Thymus (tissue), 11 donors: ENCODE measurements around the gene MYLK3. TPM values are rescaled to one million over a fixed set of nuclear protein-coding genes. Genes with fewer than 3 reads are reported as not detected.
"Not testable (repeated sequence)": the region's sequence is repeated elsewhere in the genome, so short reads cannot be mapped to it uniquely, and the experiment has no call there.

Experiments
- DNase-seq, 9 donors: peaks; one replicate each; pipeline ENCODE4 v3.0.0-alpha.2; 2013; ENCODE audit warnings: low spot score in 9 of 9, low read depth in 6 of 9, missing footprints in 1 of 9
- H3K27ac ChIP-seq, 2 donors: one replicate each; pipeline ENCODE4 v1.5.1; 2013; ENCODE audit warnings: control low read depth in 1 of 2, low read depth in 1 of 2, low read length in 1 of 2, mild to moderate bottlenecking in 1 of 2, moderate library complexity in 1 of 2
- H3K27me3 ChIP-seq, 2 donors: one replicate each; pipeline ENCODE4 v1.5.1; 2013; ENCODE audit warnings: low read length in 1 of 2; ENCODE audit not compliant: control insufficient read depth in 2 of 2, insufficient read depth in 1 of 2
- H3K36me3 ChIP-seq, 2 donors: one replicate each; pipeline ENCODE4 v1.5.1; 2013; ENCODE audit warnings: low read length in 1 of 2, mild to moderate bottlenecking in 1 of 2, moderate library complexity in 1 of 2; ENCODE audit not compliant: control insufficient read depth in 2 of 2, insufficient read depth in 2 of 2
- H3K4me1 ChIP-seq, 2 donors: one replicate each; pipeline ENCODE4 v1.5.1; 2013; ENCODE audit warnings: low read length in 2 of 2; ENCODE audit not compliant: control insufficient read depth in 2 of 2, insufficient read depth in 2 of 2
- H3K4me3 ChIP-seq, 2 donors: one replicate each; pipeline ENCODE4 v1.5.1; 2013; ENCODE audit warnings: low read length in 2 of 2, control low read depth in 1 of 2, mild to moderate bottlenecking in 1 of 2
- H3K9me3 ChIP-seq, 2 donors: one replicate each; pipeline ENCODE4 v1.5.1; 2013; ENCODE audit warnings: low read length in 1 of 2, mild to moderate bottlenecking in 1 of 2; ENCODE audit not compliant: control insufficient read depth in 2 of 2, insufficient read depth in 1 of 2
- WGBS: extraction: QIAGEN DNeasy Blood & Tissue Kit; methylation state at CpG from one replicate; pipeline ENCODE4 v1.1.7; 2013; 5-methylcytosine and 5-hydroxymethylcytosine counted together
- polyA plus RNA-seq: library from polyadenylated mRNA; stranded (reverse); fragments of 200-250 nt; gene quantifications from one replicate; pipeline ENCODE4 v1.2.3, GENCODE V29; 2013
- total RNA-seq: library from RNA; stranded (reverse); fragments of 120-200 nt; gene quantifications from one replicate; pipeline ENCODE4 v1.2.4, GENCODE V29; 2013
- donor health status: healthy.

MYLK3 gene
- total and polyA plus RNA-seq, 2 donors, result 0.09 to 0.21 TPM

DNA sequence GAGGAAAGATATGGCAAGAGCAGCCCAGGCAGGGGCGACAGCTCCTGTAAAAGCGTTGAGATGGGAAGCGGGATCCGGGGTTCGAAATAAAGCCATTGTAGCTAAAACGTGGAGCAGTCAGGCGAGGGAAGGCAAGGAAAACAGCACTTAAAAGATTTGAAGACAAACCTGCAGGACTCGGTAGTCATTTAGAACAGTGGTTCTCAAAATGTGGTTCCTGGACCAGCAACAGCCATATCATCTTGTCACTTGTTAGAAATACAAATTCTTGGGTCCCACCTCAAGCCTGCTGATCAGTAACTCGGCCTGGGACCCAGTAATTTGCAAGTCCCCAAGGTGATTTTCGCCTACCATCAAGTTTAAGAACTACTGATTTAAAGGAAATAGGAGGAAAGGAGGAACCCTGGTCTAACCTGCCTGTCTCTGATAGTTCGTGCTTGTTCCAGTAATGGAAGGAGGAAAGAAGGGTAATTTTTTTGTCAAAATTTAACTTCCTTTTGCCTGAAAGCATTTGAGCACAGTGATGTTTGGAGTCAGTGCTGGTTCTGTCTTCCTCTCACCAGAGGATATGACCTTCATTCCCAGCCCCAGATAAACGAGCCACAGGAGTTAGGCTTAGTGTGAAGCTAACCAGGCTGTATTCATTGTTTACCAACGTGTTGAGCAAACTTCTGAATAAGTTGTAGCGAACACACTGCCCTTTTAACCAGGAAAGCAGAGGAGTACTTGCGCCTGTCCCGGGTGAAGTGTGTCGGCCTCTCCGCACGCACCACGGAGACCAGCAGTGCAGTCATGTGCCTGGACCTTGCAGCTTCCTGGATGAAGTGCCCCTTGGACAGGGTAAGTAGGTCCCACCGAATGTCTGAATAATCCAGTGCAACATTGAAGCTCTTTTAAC is 57.6 kb downstream of the MYLK3 start:
- Histone ChIP-seq H3K9me3 (no peaks in the 10 kb centered on the region), H3K4me3 (peak overlapping the region; percentile 88 to 89), H3K4me1 (peaks cover 19 to 23% of the 10 kb centered on the region in 2 donors), H3K27ac (peak overlapping the region; percentile 56 to 99), H3K36me3 (peaks cover 3 to 14% of the 10 kb centered on the region in 2 donors), H3K27me3 (no peaks in the 10 kb centered on the region)
- DNase-seq, result peak in 1 of 9 donors; percentile 19
- 34% methylated on average over 21 of the region's 21 CpGs for WGBS

DNA sequence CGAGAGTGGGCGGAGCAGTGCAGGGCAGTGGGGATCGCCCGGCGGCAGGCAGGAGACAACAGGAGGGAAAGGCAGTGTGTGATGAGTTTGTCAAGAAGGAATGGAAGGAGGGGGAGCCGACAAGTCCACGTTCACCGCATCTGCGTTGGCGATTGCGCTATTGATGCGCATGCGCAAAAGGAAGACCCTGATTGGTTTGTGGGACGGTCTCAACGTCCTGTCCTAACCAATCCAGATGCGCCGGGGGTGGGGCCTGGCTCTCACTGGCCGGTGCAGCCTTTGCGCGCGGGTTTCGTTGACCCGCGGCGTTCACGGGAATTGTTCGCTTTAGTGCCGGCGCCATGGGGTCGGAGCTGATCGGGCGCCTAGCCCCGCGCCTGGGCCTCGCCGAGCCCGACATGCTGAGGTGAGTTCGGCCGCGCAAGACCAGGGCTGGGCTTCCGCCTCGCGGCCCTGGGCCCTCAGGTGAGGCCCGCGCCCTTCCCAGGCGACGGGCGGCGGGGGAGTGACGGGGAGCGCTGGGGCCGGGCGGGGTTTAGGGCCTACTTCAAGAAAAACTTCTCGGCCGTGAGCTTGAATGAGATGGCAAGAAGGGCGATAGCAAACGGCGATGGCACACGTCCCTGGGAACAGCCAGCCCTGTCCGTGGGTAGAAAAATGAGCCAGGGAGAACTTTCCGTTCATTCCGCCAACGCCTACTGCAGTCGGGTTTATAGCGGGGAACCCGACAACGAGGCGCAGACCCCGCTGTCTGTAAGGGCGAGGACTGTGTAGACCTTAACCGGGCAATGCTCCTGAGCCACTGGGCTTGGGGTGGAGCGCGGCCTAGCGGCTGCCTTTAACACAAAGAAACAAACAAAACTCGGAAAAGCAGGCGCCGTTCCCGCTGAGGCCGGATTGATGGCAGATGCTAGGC is 58.5 kb downstream of the MYLK3 start, which contains the start of gene ORC6:
TSS of gene ORC6 (plus strand) at position 295 of the 916 bp plus-strand sequence. CDS start at position 342, 47 bp downstream.
- H3K36me3 ChIP-seq, result peaks cover 3 to 11% of the 10 kb centered on the region in 2 donors
- under 1% methylated on average over 79 of the region's 79 CpGs for WGBS
- peak within 1 kb of the TSS; percentile 88 to 89 for H3K4me3 ChIP-seq
- peak within 1 kb of the TSS; percentile 99 for H3K27ac ChIP-seq
- H3K9me3 ChIP-seq, result no peaks in the 10 kb centered on the region
- H3K4me1 ChIP-seq, result peaks cover 19 to 23% of the 10 kb centered on the region in 2 donors
- no peaks in the 10 kb centered on the region for H3K27me3 ChIP-seq
- peak; percentile 35 to 97 (median 94) for DNase-seq

DNA sequence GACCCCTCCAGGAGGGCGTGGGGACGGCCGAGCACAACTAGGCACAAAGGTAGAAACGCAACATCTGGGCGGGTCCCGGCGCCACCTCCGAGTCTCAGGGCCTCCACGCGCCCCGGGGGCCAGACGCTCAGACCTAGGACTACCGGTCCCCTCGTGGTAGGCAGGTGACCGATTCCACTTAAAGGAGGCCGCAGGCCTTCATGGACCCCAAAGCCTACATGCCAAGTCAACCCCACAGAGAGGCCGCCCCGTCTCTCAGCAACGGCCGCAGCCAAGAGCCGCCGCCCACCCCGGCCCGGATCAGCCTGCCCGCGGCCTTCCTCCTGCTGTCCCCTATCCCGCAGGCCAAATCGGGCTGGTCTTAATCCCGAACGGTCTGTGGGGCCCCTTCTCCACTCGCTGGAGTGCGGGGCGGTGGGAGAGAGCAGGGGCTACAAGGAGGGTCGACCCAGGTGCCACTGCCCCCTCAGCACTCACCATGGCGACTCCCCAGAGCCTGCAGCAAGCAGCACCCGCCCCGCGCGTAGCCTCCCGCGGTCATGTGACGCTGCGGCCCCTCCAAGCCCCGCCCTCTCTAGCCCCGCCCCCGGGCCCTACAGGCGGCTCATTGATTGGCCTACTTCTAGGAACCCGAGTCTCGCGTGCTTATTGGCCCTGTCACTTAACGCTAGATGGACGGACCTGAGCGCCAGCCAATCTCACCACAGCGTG is 59.3 kb downstream of the MYLK3 start, which contains the start of gene VPS35:
TSS of gene VPS35 (minus strand) at position 525 of the 711 bp plus-strand sequence. CDS start at position 480, 45 bp downstream.
- H3K27me3 ChIP-seq, result no peaks in the 10 kb centered on the region
- peaks cover 19 to 23% of the 10 kb centered on the region in 2 donors for H3K4me1 ChIP-seq
- no peaks in the 10 kb centered on the region for H3K9me3 ChIP-seq
- peak within 1 kb of the TSS; percentile 99 for H3K27ac ChIP-seq
- peak in 6 of 9 donors; percentile 30 to 99 (median 98) for DNase-seq
- H3K36me3 ChIP-seq, result peaks cover 3 to 11% of the 10 kb centered on the region in 2 donors
- under 1% methylated on average over 54 of the region's 54 CpGs for WGBS
- H3K4me3 ChIP-seq, result peak within 1 kb of the TSS; percentile 88 to 89

DNA sequence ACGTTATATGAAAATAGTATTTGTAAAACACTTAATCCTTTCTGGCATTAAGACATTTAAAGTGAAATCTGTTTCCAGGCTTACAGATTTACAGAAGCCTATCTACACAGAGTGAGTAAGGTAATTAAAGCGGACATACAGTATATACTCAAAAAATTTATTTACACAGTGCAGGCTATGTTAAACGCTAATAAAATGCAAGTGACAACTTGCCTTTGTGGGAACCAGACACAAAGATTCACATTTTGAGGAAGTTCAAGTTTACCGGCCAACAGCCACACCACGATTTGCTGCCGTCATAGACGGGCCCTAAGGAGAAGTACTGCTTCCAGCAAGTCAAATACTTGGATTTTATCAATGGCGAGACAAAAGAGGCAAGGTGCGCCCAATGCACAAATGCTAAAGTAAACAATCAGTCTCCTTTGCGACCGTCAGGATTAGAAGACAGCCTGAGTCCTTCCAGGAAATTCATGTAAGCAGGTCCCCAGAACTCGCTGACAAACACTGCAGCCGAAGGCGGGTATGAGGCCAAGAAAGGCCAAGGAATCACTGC is 60.0 kb downstream of the MYLK3 start:
- H3K4me3 ChIP-seq, result peak overlapping the region; percentile 88 to 89
- DNase-seq, result peak in 4 of 9 donors; percentile 10 to 24 (median 14)
- H3K9me3 ChIP-seq, result no peaks in the 10 kb centered on the region
- 2% methylated on average over 14 of the region's 14 CpGs for WGBS
- H3K27me3 ChIP-seq, result no peaks in the 10 kb centered on the region
- H3K27ac ChIP-seq, result peak overlapping the region; percentile 89 to 99
- peaks cover 19 to 23% of the 10 kb centered on the region in 2 donors for H3K4me1 ChIP-seq
- peaks cover 0 to 7% of the 10 kb centered on the region in 2 donors for H3K36me3 ChIP-seq

DNA sequence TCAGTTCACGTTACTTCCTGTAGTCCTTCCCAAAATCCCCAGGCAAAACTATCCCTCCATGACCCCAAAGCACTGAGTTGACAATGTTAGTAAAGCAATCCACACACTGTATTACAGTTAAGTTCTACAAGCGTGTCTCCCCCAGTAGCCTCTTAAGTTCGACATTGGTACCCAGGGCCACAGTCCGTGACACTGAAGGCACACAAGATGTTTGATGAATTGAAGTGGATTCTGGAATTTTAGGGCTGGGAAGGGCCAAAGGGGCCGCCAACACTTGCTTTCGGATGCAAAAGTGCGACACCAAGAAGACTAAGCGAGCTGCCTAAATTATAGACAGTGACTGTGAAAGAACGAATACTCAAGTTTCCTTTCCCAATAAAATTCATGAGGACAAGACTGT is 60.7 kb downstream of the MYLK3 start:
- no peak for DNase-seq
- H3K9me3 ChIP-seq, result no peaks in the 10 kb centered on the region
- H3K27ac ChIP-seq, result no peak overlapping the region
- peaks cover 0 to 5% of the 10 kb centered on the region in 2 donors for H3K36me3 ChIP-seq
- peaks cover 19 to 23% of the 10 kb centered on the region in 2 donors for H3K4me1 ChIP-seq
- peak overlapping the region in 1 of 2 donors; percentile 88 for H3K4me3 ChIP-seq
- 89% methylated on average over 9 of the region's 9 CpGs for WGBS
- H3K27me3 ChIP-seq, result no peaks in the 10 kb centered on the region

DNA sequence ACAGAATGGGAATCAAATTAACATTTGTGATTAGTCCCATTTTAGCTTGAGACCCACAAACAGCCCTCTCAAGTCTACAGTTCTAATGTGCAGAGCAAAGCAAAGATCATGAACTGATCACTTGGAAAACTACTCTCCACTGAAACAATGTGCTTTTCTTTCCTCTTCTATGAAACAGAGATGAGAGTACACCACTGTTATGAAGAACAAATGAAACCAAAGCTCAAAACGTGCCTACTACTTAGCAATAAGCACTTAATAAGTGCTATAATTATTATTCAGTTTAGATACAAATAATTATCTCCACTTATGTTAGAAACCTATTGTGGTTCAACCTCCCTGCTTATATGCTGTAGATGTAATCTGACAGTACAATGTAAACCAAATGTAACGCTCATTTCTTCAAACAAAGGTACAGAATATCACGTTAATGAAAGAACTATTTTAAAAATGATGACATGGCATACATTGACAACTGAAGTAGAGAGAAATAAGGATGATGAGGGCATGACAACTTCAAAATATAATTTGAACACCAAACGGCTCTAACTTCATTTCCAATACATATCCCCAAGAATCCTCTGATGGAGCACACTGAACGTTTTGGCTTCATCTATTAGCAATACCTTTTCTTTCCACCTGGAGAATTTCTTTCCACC is 61.2 kb downstream of the MYLK3 start:
- peaks cover 0 to 5% of the 10 kb centered on the region in 2 donors for H3K36me3 ChIP-seq
- H3K27me3 ChIP-seq, result no peaks in the 10 kb centered on the region
- no peak overlapping the region for H3K4me3 ChIP-seq
- H3K27ac ChIP-seq, result no peak overlapping the region
- H3K4me1 ChIP-seq, result peaks cover 19 to 23% of the 10 kb centered on the region in 2 donors
- WGBS, result 78% methylated on average over 5 of the region's 5 CpGs
- no peaks in the 10 kb centered on the region for H3K9me3 ChIP-seq
- no peak for DNase-seq

DNA sequence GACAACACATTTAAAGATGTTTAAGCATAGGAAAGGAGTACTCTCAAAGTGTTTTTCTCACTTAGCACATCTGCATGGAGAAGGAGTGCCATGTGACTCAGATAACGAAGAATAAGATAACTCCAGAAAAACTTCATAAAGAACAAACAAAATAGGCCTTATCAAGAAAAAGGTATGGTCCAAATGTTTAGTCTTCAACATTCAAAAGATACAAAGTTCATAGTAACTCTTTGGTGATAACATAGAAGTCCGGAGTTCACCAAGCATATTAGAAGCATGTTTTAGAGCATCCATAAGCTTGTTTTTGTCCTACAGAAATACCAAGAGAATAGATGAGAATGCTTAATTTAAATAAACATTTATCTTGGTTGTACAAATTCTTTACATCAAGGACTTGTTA is 66.3 kb downstream of the MYLK3 start:
- H3K27ac ChIP-seq, H3K4me3 ChIP-seq, H3K4me1 ChIP-seq, H3K9me3 ChIP-seq, H3K27me3 ChIP-seq, DNase-seq: not testable (repeated sequence)
- peaks cover 0 to 18% of the 10 kb centered on the region in 2 donors for H3K36me3 ChIP-seq
- 100% methylated on average over 2 of the region's 2 CpGs for WGBS

DNA sequence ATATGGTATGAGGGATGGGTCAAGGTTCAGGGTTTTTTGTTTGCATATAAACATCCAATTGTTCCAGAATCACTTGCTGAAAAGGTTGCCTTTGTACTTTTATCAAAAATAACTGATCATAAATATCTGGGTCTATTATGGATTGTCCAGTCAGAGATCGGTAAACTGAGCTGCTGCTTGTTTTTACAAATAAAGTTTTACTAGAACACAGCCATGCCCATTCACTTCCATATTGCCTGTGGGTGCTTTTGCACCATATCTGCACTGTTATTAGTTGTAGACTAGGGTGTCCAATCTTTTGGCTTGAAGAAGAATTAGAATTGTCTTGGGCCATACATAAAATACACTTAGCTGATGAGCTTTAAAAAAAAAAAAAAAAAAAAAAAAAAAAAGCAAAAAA is 70.2 kb downstream of the MYLK3 start:
- peaks cover 3 to 21% of the 10 kb centered on the region in 2 donors for H3K36me3 ChIP-seq
- H3K4me1 ChIP-seq, DNase-seq, H3K9me3 ChIP-seq, H3K27ac ChIP-seq, H3K27me3 ChIP-seq, H3K4me3 ChIP-seq: not testable (repeated sequence)
- WGBS, result 95% methylated on average over 1 of the region's 1 CpG
